DOHH2 (cell line): ENCODE results near the gene DNAH11.

Experiments used
- H3F3A ChIP-seq: fragments of 200-600 bp; sonication (generic), shearing (Covaris generic); 2 replicates; pipeline ENCODE4 v1.6.0; 2016; ENCODE audit warnings: antibody characterized with exemption, mild to moderate bottlenecking; ENCODE audit not compliant: control insufficient read depth, insufficient read depth
- H3K27ac ChIP-seq: fragments of 200-600 bp; sonication (generic); 2 replicates; pipeline ENCODE4 v1.5.1; 2014; ENCODE audit warnings: low read depth, mild to moderate bottlenecking, low read length, moderate library complexity
- H3K27me3 ChIP-seq: fragments of 200-600 bp; sonication (generic); 2 replicates; pipeline ENCODE4 v1.6.1; 2014; ENCODE audit warnings: mild to moderate bottlenecking, low read length, mixed read lengths; ENCODE audit not compliant: control insufficient read depth
- H3K36me3 ChIP-seq: fragments of 200-600 bp; sonication (generic); 2 replicates; pipeline ENCODE4 v1.6.1; 2014; ENCODE audit warnings: mild to moderate bottlenecking, low read length, moderate library complexity, mixed read lengths; ENCODE audit not compliant: control insufficient read depth
- H3K4me1 ChIP-seq: fragments of 200-600 bp; sonication (generic); 2 replicates; pipeline ENCODE4 v1.6.1; 2014; ENCODE audit warnings: mild to moderate bottlenecking, low read length, mixed read lengths; ENCODE audit not compliant: control insufficient read depth
- H3K4me2 ChIP-seq: fragments of 200-600 bp; sonication (generic); 2 replicates; pipeline ENCODE4 v1.6.0; 2014; ENCODE audit warnings: mild to moderate bottlenecking, low read length, moderate library complexity
- H3K4me3 ChIP-seq: fragments of 200-600 bp; sonication (generic); 2 replicates; pipeline ENCODE4 v1.5.1; 2014; ENCODE audit warnings: mild to moderate bottlenecking, low read length, mixed read lengths
- H3K79me2 ChIP-seq: fragments of 200-600 bp; sonication (generic); 2 replicates; pipeline ENCODE4 v1.6.1; 2014; ENCODE audit warnings: mild to moderate bottlenecking, low read length, mixed read lengths; ENCODE audit not compliant: control insufficient read depth
- H3K9me2 ChIP-seq: fragments of 200-600 bp; sonication (generic); replicated peaks from 2 replicates; pipeline ENCODE4 v1.6.1; 2014; ENCODE audit warnings: mild to moderate bottlenecking, low read length, mixed read lengths; ENCODE audit not compliant: control insufficient read depth
- H3K9me3 ChIP-seq: fragments of 200-600 bp; sonication (generic); 2 replicates; pipeline ENCODE4 v1.6.1; 2014; ENCODE audit warnings: antibody characterized with exemption, low read length, mixed read lengths; ENCODE audit not compliant: control insufficient read depth, insufficient read depth
- H4K20me1 ChIP-seq: fragments of 200-600 bp; sonication (generic); 2 replicates; pipeline ENCODE4 v1.6.0; 2014; ENCODE audit warnings: low read depth, mild to moderate bottlenecking, antibody characterized with exemption, low read length, moderate library complexity; ENCODE audit not compliant: control insufficient read depth, insufficient read depth
- CTCF ChIP-seq: fragments of 200-600 bp; sonication (generic); IDR thresholded peaks from one replicate; pipeline ENCODE4 v1.5.1; 2014; ENCODE audit warnings: antibody characterized with exemption, mild to moderate bottlenecking, low read depth, low read length; ENCODE audit not compliant: poor library complexity, severe bottlenecking
- EZH2phosphoT487 ChIP-seq: fragments of 200-600 bp; sonication (generic); IDR thresholded peaks from 2 replicates; pipeline ENCODE4 v1.6.1; 2017; ENCODE audit warnings: borderline replicate concordance, mild to moderate bottlenecking, antibody characterized with exemption, low read length, moderate library complexity, mixed read lengths

DNAH11 gene

GRCh38 chr7:21915140-21915539, 372.3 kb downstream of the DNAH11 start:
- H3K27me3 ChIP-seq = no peaks in the 10 kb centered on the region
- H3F3A ChIP-seq = 0 out of 2 replicates have a peak, but pooled peaks cover 2% of the 10 kb centered on the region
- peaks cover 19% of the 10 kb centered on the region for H3K79me2 ChIP-seq
- no peak overlapping the region for H3K27ac ChIP-seq
- no peaks in the 10 kb centered on the region for H3K9me2 ChIP-seq
- H3K4me2 ChIP-seq = no peak overlapping the region
- H3K36me3 ChIP-seq = peaks cover 59% of the 10 kb centered on the region
- H3K4me1 ChIP-seq = peaks cover 24% of the 10 kb centered on the region
- no peak overlapping the region for H3K4me3 ChIP-seq
- TF ChIP-seq CTCF = no peak
- no peaks in the 10 kb centered on the region for H3K9me3 ChIP-seq
- peaks cover 6% of the 10 kb centered on the region; the same call in 1 of the 2 replicates for H4K20me1 ChIP-seq

GRCh38 chr7:21916176-21916575, 373.3 kb downstream of the DNAH11 start:
- H3K4me1 ChIP-seq = peaks cover 24% of the 10 kb centered on the region
- no peak overlapping the region for H3K27ac ChIP-seq
- peaks cover 52% of the 10 kb centered on the region for H3K36me3 ChIP-seq

GRCh38 chr7:21916629-21917028, 373.8 kb downstream of the DNAH11 start:
- H3F3A ChIP-seq = no peaks in the 10 kb centered on the region
- H3K79me2 ChIP-seq = peaks cover 33% of the 10 kb centered on the region
- no peak for TF ChIP-seq CTCF
- TF ChIP-seq EZH2phosphoT487 = no peak
- peaks cover 24% of the 10 kb centered on the region for H3K4me1 ChIP-seq
- H3K4me2 ChIP-seq = no peak overlapping the region
- H4K20me1 ChIP-seq = peaks cover 6% of the 10 kb centered on the region; the same call in 1 of the 2 replicates
- H3K9me3 ChIP-seq = no peaks in the 10 kb centered on the region
- H3K36me3 ChIP-seq = peaks cover 48% of the 10 kb centered on the region
- no peak overlapping the region for H3K27ac ChIP-seq
- H3K4me3 ChIP-seq = no peak overlapping the region
- no peaks in the 10 kb centered on the region for H3K9me2 ChIP-seq
- H3K27me3 ChIP-seq = no peaks in the 10 kb centered on the region

More at GRCh38 chr7:21916176-21916575, 373.3 kb downstream of the DNAH11 start:
- H3K4me3 ChIP-seq = no peak overlapping the region
- peaks cover 6% of the 10 kb centered on the region; the same call in 1 of the 2 replicates for H4K20me1 ChIP-seq
- H3K4me2 ChIP-seq = no peak overlapping the region
- H3K9me3 ChIP-seq = no peaks in the 10 kb centered on the region
- no peaks in the 10 kb centered on the region for H3K9me2 ChIP-seq
- 0 out of 2 replicates have a peak, but pooled peaks cover 2% of the 10 kb centered on the region for H3F3A ChIP-seq
- H3K27me3 ChIP-seq = no peaks in the 10 kb centered on the region
- TF ChIP-seq EZH2phosphoT487 = no peak
- TF ChIP-seq CTCF = no peak
- peaks cover 29% of the 10 kb centered on the region for H3K79me2 ChIP-seq
